RWPE2 (cell line): Measurements from ENCODE around the gene SPINK8.

Source experiments
- ATAC-seq: fragments of 200-7000 bp; cut with Tn5 transposase; 3 replicates; pipeline ENCODE4 v1.9.1; 2021; ENCODE audit warnings: low read depth
- DNase-seq: peaks from one replicate; pipeline ENCODE4 v3.0.0-alpha.2; 2020; ENCODE audit warnings: low spot score
- H3K27ac ChIP-seq: fragments of 450-650 bp; 2 replicates; pipeline ENCODE4 v1.5.1; 2017; ENCODE audit warnings: mild to moderate bottlenecking; ENCODE audit not compliant: poor library complexity, severe bottlenecking
- H3K27me3 ChIP-seq: fragments of 250-450 bp; sonication (Bioruptor Pico); 2 replicates; pipeline ENCODE4 v1.5.1; 2021; ENCODE audit warnings: mild to moderate bottlenecking, moderate library complexity; ENCODE audit not compliant: insufficient read depth, poor library complexity, severe bottlenecking
- H3K36me3 ChIP-seq: fragments of 250-450 bp; sonication (Bioruptor Pico); 2 replicates; pipeline ENCODE4 v1.5.1; 2020; ENCODE audit warnings: low read depth, mild to moderate bottlenecking, moderate library complexity
- H3K4me1 ChIP-seq: fragments of 250-450 bp; sonication (Bioruptor Pico); 2 replicates; pipeline ENCODE4 v1.5.1; 2021; ENCODE audit warnings: mild to moderate bottlenecking, moderate library complexity; ENCODE audit not compliant: insufficient read depth, poor library complexity, severe bottlenecking
- H3K4me3 ChIP-seq: fragments of 250-450 bp; sonication (Bioruptor Pico); 2 replicates; pipeline ENCODE4 v1.5.1; 2021; ENCODE audit warnings: mild to moderate bottlenecking, moderate library complexity; ENCODE audit not compliant: severe bottlenecking
- H3K9me3 ChIP-seq: fragments of 250-450 bp; sonication (Bioruptor Pico); 2 replicates; pipeline ENCODE4 v1.5.1; 2021; ENCODE audit warnings: mild to moderate bottlenecking, moderate library complexity; ENCODE audit not compliant: severe bottlenecking
- TF ChIP-seq, protein P1 (sequence below): fragments of 450-650 bp; IDR thresholded peaks from one replicate; pipeline ENCODE4 v1.5.1; 2017; ENCODE audit warnings: mild to moderate bottlenecking, moderate library complexity; ENCODE audit not compliant: poor library complexity, severe bottlenecking

The SPINK8 gene

GRCh38 chr3:48280881-48281280 is 52.6 kb downstream of the SPINK8 start:
- DNase-seq, result no peak
- ATAC-seq, result no peak
- no peak overlapping the region for H3K4me3 ChIP-seq

GRCh38 chr3:48278884-48279559 is 54.4 kb downstream of the SPINK8 start:
- Histone ChIP-seq H3K4me1 (no peaks in the 10 kb centered on the region), H3K27ac (no peak overlapping the region), H3K27me3 (no peaks in the 10 kb centered on the region), H3K9me3 (no peaks in the 10 kb centered on the region), H3K36me3 (no peaks in the 10 kb centered on the region), H3K4me3 (no peak overlapping the region)
- DNase-seq (no peak), ATAC-seq (no peak)
- TF ChIP-seq, protein P1, sequence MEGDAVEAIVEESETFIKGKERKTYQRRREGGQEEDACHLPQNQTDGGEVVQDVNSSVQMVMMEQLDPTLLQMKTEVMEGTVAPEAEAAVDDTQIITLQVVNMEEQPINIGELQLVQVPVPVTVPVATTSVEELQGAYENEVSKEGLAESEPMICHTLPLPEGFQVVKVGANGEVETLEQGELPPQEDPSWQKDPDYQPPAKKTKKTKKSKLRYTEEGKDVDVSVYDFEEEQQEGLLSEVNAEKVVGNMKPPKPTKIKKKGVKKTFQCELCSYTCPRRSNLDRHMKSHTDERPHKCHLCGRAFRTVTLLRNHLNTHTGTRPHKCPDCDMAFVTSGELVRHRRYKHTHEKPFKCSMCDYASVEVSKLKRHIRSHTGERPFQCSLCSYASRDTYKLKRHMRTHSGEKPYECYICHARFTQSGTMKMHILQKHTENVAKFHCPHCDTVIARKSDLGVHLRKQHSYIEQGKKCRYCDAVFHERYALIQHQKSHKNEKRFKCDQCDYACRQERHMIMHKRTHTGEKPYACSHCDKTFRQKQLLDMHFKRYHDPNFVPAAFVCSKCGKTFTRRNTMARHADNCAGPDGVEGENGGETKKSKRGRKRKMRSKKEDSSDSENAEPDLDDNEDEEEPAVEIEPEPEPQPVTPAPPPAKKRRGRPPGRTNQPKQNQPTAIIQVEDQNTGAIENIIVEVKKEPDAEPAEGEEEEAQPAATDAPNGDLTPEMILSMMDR, result no peak

More at GRCh38 chr3:48280881-48281280, 52.6 kb downstream of the SPINK8 start:
- Histone ChIP-seq H3K27ac (no peak overlapping the region), H3K4me1 (no peaks in the 10 kb centered on the region), H3K36me3 (no peaks in the 10 kb centered on the region), H3K9me3 (no peaks in the 10 kb centered on the region), H3K27me3 (no peaks in the 10 kb centered on the region)
- TF ChIP-seq, protein P1, result no peak

DNA sequence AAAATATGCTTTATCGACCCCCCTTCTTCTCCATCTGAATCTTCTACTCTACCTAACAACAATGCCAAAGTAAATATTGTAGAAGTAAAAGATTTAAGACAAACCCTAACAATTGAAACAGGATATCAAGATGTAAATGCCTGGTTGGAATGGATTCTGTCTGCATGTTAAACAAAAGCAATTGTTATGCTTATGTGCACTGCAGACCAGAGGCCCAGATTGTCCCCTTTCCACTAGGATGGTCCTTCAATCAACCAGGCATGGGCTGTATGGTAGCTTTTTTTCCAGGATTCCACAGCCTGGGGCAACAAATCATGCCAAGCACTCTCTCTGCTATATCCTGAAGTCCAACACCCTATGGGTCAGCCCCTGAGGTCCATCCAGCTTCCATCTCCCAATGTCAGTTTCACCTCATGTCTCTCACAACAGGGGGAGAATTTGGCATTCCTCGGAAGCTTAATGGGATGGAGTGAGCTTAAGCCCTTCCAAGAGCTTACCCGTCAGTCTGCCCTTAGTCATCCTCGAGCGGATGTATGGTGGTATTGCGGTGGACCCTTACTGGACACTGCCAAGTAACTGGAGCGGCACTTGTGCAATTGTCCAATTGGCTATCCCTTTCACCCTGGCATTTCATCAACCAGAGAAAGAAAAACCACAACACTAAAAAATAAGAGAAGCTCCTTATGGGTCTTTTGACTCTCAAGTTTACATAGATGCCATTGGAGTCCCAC is 56.4 kb downstream of the SPINK8 start:
- Histone ChIP-seq H3K9me3 (no peaks in the 10 kb centered on the region), H3K4me1 (no peaks in the 10 kb centered on the region), H3K4me3 (no peak overlapping the region), H3K27me3 (no peaks in the 10 kb centered on the region), H3K27ac (no peak overlapping the region), H3K36me3 (no peaks in the 10 kb centered on the region)
- ATAC-seq (no peak), DNase-seq (no peak)
- TF ChIP-seq, protein P1, result no peak

- no peaks in the 10 kb centered on the region for H3K4me1 ChIP-seq
- H3K27ac ChIP-seq, result no peak overlapping the region
- no peaks in the 10 kb centered on the region for H3K9me3 ChIP-seq
- H3K36me3 ChIP-seq, result no peaks in the 10 kb centered on the region
- TF ChIP-seq, protein P1, result no peak
- H3K4me3 ChIP-seq, result no peak overlapping the region
- H3K27me3 ChIP-seq, result no peaks in the 10 kb centered on the region
- ATAC-seq, result no peak
- DNase-seq, result no peak
Observed at GRCh38 chr3:48275287-48276027, 58.0 kb downstream of the SPINK8 start.
